Fibroblast of skin of scalp (primary cell): ENCODE measurements around the gene NRN1L.
"Not testable (repeated sequence)": the region's sequence is repeated elsewhere in the genome, so short reads cannot be mapped to it uniquely, and the experiment has no call there.

Experiments used
- DNase-seq: peaks from one replicate; pipeline ENCODE4 v3.0.0-alpha.2; 2013

Gene NRN1L

DNA sequence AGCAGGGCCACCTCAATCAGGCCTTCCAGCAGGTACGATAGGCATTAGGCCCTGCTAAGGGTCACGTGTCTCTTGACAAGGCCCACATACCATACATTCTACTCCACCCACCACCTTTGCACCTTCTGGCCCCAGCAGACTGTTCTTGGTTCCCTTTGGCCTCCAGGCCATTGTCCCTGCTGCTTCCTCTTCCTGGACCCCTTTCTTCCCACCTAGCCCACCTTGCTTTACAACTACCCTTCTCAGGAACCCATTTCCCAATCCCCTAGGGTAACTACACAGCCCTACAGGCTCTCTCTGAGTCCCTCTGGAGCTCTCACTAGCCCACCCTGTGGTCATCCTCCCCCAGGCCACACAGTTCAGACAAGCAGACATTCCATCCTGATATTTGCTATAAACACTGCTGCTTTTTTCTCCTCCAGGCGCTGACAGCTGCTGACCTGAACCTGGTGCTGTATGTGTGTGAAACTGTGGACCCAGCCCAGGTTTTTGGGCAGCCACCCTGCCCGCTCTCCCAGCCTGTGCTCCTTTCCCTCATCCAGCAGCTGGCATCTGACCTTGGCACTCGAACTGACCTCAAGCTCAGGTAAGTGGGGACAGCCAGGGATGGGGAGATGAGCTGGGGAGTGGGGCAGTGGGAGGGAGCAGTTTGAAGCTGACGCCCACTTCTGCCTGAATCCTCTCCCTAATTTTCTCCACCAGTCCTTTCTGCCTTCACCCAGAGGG lies 1.4 kb upstream of the NRN1L start:
- DNase-seq = no peak

DNA sequence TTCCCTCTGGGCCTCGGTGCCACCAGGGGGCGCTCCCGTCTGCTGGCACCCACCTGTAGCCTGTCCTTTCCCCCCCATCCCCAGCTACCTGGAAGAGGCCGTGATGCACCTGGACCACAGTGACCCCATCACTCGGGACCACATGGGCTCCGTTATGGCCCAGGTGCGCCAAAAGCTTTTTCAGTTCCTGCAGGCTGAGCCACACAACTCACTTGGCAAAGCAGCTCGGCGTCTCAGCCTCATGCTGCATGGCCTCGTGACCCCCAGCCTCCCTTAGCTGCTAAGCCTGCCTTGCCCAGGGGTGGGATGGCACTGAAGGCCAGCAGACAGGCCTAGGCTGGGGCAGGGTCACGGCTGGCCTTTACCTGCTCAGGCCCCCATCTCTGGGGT lies 818 bp upstream of the NRN1L start:
- peak; percentile 24 for DNase-seq

DNA sequence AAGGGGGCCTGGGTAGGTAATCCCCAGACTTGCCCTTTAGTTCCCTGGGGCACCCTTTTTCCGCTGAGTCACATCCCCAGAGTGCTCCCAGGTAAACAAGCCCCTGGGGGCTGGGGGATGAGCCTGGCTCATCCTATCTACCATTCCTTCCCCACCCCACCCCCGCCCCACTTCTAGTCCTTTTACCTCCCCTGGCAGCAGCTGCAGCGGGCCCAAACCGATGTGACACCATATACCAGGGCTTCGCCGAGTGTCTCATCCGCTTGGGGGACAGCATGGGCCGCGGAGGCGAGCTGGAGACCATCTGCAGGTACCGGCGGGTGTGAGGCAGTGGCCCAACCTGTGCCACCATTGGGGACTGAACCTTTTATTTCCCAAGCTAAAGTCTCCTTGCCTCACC lies 860 bp downstream of the NRN1L start:
- no peak for DNase-seq

DNA sequence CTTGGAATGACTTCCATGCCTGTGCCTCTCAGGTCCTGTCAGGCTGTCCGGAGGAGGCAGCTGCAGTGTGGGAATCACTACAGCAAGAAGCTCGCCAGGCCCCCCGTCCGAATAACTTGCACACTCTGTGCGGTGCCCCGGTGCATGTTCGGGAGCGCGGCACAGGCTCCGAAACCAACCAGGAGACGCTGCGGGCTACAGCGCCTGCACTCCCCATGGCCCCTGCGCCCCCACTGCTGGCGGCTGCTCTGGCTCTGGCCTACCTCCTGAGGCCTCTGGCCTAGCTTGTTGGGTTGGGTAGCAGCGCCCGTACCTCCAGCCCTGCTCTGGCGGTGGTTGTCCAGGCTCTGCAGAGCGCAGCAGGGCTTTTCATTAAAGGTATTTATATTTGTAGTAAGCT lies 1.3 kb downstream of the NRN1L start:
- no peak for DNase-seq

DNA sequence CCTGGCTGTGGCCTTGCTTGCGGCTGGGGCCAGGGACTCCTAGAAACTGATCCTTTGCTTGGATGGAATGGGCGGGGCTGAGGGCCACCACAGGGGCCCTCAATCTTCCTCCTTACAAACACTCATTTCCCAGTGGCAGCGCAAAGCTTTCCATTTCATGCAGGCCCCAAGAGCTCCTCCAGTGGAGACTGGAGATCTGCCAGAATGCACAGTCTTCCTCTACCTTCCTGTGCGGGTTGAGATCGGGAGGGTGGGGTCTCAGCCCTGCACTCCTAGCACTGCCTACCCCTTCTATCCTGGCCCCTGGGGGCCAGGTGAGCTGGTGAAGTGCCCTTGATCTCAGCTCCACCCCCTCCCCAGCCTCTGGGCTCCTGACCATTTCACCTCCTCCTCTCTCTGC lies 1.7 kb downstream of the NRN1L start:
- no peak for DNase-seq

DNA sequence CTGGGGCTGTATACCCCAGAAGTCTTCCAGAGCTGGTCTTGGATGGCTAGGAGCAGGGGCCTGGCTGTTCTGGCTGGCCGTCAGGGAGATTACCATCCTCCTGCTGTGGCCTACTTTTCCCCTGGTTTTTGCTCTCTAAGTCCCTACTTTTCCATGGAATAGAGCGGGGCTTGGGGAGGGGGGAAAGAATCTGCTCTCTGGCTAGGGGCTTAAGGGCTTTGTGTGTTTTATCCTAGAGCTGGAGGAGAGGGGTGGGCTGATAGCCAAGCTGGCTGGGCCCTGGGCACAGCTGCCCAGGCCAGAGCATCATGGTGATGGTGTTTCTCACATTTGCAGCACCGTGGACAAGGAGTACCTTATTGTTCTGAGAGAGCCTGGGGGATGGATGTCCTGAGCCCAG lies 3.6 kb downstream of the NRN1L start:
- DNase-seq = no peak

DNA sequence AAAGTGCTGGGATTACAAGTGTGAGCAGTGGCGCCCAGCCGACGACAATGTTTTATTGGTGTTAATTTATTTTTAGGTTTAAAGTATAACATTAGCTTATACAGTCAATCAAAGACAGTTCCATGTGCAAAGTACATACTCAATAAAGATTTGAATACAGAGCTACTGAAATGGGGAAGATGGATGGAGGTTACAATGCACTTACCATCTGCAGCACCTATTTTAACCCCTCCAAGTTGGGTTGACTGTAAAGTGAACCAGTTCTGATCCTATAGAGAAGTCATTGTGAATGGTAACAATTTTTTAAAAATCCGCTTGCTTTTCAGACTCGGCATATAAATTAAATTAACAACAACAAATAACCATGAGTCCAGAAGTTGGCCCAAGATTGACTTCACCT lies 7.7 kb downstream of the NRN1L start:
- DNase-seq = no peak

DNA sequence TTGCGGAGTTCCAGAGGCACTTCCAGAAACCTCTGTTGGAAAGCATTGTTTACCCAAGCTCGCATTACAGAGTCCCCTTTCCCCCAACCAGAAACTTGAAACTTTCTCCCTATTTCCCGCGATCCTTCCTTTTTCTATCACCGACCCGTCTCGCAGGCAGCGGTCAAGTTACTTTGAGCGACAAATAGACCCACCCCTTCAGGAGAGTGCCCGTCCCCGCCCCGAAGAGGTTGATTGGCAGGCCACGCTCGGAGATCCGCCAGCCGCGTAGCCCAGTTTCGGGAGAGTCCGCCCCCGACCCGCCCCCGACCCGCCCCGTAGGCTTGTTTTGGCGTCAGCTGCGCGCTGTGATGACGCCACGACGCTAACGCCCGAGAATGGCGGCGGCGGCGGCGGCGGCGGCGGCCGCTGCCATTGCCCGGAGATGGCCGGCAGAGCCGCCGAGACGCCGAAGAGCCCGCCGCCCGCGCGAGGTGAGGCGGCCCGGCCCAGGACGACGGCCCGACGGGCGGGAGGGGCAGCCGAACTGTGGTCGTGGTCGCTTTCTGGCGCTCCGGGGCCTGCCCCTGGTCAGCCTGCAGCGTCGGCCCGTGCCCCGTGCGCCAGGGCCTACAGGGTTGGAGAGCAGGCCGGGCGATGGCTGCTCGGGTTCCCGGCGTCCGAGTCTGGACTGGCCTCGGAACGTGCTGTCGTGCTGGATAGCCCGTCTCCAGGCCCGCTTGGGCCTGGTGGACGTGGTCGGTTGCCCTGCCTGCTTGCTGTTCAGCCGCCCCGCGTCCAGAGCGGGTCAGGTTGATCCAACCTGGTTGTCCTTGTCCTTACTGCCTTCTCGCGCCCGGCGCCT lies 8.4 kb downstream of the NRN1L start, which contains the start of gene PSKH1:
Gene PSKH1 (plus strand): TSS at position 356 of the 844 bp plus-strand sequence. CDS start 15,496 bp downstream, outside the sequence.
- peak; percentile 97 for DNase-seq

DNA sequence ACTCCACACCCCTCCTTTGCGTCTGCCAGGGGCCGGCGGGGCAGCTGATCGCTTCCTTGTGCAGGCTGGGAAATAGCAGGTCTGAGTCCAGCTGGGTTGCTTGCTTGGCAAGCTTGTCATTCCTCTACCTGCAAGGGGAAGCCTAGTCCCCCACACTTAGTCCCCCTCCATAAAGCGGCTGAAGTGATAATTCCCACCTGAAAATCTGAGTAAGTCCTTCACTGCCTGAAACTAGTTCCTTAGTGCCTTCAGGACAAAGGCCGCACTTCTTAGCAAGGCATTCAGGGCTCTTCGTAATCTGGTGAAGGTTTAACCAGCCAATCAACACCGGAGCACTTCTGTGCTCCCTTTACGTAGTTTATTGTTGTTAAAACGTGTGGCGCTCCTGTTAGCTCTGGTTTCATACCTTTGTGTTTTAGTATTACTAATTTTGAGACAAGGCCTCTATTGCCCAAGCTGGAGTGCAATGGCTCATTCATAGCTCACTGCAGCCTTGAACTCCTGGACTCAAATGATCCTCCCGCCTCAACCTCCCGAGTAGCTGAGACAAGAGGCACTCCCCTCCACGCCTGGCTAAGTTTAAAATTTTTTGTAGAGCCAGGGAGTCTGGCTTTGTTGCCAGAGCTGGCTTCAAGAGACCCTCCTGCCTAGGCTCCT lies 9.2 kb downstream of the NRN1L start:
- no peak for DNase-seq

DNA sequence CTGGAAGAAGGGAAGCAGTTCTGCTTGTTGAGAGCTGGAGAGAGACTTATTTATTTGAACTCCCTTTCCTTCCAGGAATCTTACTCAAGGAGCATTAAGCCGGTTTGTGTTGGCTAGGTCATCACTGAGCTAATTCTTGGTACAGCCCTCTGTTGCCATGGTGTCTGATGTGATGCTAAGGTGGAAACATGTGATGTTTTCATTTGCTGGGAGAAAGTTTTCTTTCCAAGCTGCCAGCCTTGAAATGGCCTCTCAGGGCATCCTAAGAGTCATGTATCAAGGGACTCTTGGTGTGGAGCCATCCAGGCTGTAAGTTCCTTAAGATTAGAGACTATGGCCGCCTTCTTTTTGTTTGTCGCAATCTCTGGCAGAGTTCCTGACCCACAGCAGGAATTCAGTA lies 12.5 kb downstream of the NRN1L start:
- no peak for DNase-seq

DNA sequence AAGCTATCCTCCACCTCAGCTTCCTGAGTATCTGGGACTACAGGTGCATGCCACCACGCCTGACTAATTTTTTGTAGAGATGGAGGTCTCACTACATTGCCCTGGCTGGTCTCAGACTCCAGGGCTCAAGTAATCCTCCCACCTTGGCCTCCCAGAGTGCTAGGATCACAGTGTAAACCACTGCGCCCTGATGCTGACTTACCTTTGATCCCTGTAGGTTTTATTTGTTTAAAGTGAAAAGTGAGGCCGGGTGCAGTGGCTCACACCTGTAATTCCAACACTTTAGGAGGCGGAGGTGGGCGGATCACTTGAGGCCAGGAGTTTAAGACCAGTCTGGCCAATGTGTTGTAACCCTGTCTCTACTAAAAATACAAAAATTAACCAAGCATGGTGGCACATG lies 17.0 kb downstream of the NRN1L start:
- DNase-seq = no peak

DNA sequence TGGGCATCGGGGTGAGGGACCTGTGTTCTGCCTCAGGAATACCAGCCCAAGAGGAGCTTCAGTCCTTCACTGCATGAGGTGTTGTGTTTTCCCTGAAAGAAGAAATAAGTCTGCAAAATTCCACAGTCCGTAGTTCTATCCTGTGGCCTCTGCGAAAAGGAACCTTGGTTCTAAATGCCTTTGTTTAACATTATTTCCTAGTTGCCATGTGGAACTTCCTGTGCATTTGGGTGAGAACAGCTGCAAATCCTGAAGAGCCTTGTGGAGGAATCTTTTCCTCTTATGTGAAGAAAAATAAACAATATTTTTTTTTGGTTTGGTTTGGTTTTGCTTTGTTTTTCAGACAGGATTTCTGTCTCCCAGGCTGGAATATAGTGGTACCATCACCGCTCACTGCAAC lies 18.1 kb downstream of the NRN1L start:
- no peak for DNase-seq

DNA sequence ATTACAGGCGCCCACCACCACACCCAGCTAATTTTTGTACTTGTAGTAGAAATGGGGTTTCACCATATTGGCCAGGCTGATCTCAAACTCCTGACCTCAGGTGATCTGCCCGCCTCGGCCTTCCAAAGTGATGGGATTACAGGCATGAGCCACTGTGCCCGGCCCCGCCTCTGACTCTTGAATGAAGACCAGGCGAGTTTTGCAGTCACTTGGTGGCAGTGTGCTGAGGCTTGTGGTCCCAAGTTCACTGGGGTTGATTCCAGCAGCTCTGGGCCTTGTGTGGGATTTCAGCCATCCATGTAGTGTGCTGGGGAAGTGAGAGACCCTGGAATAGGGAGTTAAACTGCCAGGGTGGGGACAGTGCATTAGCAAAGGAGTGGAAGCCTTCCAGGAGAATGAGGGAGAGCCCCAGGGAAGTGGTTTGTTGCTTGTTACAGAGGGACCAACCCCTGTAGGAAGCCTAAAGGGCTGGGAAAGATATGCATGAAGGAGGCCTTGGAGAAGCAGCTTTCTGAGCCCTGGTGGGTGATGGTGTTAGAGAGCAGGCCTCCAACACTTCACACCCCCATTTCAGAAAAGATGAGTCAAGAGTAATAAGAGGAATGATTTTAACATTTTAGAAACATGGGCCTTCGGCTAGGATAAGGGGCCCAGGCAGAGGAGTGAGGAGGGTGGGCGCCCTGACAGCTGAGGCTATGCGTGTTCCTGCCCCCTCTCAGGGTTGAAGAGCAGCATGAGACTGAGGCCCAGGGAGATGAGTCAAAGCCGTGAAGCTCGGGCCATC lies 22.9 kb downstream of the NRN1L start:
- no peak for DNase-seq

DNA sequence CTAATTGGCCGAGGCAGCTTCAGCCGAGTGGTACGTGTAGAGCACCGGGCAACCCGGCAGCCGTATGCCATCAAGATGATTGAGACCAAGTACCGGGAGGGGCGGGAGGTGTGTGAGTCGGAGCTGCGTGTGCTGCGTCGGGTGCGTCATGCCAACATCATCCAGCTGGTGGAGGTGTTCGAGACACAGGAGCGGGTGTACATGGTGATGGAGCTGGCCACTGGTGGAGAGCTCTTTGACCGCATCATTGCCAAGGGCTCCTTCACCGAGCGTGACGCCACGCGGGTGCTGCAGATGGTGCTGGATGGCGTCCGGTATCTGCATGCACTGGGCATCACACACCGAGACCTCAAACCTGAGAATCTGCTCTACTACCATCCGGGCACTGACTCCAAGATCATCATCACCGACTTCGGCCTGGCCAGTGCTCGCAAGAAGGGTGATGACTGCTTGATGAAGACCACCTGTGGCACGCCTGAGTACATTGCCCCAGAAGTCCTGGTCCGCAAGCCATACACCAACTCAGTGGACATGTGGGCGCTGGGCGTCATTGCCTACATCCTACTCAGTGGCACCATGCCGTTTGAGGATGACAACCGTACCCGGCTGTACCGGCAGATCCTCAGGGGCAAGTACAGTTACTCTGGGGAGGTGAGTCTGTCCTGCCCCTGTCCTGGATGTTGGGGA lies 24.5 kb downstream of the NRN1L start:
- DNase-seq = no peak

DNA sequence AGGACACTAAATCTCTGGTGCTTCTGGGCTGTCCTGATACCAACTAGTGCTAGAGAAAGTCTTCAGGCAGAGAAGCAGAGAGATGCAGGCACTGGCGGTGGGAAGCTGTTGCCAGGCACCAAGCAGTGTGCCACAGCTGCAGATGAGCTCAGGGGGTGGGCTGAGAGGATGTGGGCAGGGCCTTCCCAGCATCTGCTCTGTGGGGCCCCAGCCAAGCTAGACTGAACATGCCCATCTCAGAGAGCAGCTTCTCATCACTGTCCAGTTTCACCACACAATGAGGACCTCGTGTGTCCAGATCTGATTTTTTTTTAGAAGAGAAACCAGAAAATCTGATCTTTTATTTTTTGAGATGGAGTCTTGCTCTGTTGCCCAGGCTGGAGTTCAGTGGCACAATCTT lies 25.5 kb downstream of the NRN1L start:
- peak; percentile 41 for DNase-seq

DNA sequence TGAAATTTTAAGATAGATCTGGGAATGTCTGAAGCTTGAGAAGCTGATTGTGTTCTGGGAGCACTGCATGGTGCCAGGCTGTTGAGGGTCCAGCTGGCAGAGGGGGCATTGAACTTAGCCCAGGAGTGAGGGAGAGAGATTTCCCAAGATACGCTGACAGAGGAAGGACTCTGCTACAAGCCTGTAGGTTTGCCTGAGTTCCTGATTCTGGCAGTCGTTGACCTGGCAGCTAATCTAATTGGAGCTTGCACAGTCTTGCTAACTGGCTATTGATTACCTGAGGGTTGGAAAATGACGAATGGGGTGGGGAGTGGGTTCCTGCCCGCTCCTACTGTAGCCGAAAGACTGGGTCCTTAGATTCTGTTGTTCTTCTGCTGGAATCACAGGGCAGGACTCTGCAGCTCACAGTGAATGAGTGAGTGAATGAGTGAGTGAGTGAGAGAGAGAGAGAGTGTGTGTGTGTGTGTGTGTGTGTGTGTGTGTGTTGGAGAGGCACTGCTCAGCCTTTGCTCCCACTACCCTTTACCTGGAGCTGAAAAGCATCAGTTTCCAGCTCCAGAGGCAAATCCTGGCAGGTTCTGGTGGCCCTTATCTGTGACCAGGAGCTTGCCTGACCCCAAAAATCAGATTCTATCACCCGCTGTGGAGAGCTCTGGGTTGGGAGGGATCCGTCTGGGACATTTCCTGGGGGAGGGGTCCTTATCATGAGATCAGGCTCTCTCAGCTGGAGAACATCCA lies 30.2 kb downstream of the NRN1L start:
- no peak for DNase-seq

DNA sequence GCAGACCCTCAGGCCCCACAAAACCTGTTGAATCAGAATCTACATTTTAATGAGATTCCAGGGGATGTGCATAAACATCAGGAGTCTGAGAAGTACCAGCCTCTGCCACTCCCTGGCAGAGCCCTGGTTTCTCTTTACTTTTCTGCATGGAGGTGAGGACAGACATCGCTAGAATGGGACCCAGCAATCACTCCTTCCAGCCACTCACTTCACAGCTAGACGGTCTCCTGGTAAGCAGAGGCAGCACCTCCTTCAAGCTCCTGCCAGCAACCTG lies 30.7 kb downstream of the NRN1L start:
- not testable (repeated sequence) for DNase-seq

DNA sequence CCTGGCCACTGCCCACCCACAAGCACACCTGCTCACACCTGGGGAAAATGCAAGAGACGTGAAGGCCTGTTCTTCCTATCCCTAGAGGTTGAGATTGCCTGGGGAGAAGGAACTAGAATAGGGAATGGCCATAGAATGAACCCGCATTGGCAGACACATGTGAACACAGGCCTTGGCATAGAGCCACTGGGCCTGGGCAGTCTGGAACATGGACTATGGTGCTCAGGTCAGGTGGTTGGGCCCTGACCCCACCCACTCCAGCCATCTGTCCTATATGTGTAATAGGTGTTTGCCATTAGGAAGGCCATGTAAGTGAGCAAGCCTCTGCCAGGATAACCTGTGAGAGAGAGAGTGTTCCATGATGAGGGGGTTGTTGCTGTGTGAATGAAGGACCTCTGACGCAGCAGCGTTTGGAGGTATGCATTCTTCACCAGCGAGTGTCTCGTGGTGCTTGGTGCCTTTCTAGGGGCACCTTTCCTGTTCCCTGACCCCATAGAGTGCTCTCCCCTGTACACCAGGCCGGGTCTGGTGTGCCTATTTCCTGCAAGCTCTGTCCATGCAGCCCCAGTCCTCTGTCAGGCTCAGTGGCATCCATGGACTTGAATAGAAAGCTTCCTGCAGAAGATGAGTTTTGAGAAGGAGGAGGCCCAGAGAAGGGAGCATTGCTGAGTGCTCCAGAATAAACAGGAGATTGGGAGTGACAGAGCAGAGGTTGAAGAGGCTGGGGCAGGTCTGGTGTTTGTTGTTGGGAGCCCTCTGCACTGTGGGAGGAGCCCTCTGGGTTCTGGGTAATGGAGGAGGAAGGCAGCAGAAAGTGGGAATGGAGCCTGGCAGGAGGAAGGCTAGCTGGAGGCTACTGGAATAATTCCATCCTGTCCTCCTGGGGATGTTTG lies 31.4 kb downstream of the NRN1L start:
- no peak for DNase-seq

DNA sequence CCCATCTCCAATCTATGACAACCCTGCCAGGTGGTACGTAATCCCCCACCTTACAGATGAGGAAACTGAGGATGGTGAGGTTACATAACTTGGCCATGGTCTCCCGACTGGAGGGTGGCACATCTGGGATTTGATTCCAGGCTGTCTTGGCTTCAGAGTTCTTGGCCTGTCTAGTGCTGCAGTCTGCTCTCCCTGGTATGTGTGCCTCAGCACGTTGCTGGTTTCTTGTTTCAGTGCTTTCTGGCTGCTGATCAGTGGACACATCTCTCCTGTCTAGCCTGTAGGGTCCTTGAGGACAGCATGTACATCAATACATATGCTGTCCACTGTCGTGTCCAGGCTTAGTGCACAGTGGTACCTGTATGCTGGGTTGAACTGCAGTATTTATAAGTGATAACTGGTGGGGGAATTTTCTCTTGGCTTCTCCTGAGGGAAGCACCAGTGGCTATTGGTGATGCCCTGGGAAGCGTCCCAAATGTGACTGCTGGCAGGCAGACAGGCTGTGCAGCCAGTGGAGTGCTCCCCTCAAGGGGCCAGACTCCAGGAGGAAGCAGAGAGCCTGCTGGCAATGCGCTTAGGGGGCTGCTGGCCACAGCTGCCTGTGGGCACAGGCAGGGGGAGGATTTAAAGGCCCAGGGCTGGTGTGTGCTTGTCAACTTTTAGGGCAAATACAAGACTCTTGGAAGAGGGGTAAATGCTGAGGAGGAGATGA lies 32.6 kb downstream of the NRN1L start:
- DNase-seq = peak; percentile 22

DNA sequence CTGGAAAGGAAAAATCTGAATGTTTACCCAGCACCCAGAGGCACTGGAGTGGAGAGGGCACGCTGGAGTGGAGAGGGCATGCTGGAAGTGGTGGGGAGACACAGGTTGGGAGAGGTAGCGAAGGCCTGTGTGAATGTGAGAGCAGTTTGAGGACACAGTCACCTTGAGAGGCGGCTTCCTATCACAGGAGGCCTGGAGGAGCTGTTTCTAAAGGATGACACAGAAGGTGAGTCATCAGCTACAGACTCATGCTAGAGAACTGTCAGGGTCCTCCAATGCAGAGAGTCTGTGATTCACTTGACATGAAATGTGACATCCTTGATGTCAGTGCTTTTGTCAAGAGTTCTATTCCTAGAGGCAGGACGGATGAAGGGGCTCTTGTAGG lies 33.2 kb downstream of the NRN1L start:
- DNase-seq = peak; percentile 79
